GM18505 (cell line): ENCODE measurements around the gene SCNN1B.
"Not testable (repeated sequence)": the region's sequence is repeated elsewhere in the genome, so short reads cannot be mapped to it uniquely, and the experiment has no call there.

ENCODE experiments used
- ATAC-seq: cut with Tn5 transposase; IDR thresholded peaks from one replicate; pipeline ENCODE4 v1.9.1; 2021; ENCODE audit not compliant: unreplicated experiment
- POLR2A ChIP-seq: IDR thresholded peaks from 4 replicates; pipeline ENCODE4 v1.6.1; 2011; ENCODE audit warnings: borderline replicate concordance; ENCODE audit not compliant: insufficient read depth, insufficient read length; ENCODE audit errors: extremely low read depth

The SCNN1B gene

GRCh38 chr16:23357761-23358290, 55.7 kb downstream of the SCNN1B start:
- no peak for TF ChIP-seq POLR2A
- ATAC-seq, result no peak

DNA sequence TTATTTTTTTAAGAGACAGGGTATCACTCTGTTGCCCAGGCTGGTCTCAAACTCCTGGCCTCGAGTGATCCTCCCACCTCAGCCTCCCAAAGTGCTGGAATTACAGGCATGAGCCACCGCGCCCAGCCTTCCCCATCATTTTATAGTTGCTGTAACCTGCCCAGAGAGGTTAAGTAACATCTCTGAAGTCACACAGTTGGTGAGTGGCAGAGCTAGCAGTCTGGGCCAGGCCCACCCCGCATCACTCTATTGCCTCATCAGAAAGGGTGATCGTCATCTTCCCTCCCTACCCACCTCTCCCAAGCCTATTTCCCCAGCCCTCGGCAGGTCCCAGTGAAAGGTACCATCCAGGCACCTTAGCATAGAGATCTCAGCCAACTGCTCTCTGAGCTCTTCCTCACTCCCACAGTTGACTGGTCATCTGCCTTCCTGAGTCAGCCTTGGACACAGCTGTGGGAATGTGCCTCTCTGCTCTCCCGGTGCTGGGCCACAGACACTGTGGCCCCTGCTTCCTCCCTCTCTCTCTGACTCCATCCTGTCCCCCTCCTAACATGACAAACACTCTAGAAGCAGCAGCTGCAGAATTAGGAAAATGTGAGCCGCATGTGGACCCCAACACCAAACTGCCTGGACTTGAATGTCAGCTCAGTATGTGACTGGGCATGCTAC, 57.1 kb downstream of the SCNN1B start:
- TF ChIP-seq POLR2A, result no peak
- ATAC-seq, result no peak

- no peak for ATAC-seq
- no peak for TF ChIP-seq POLR2A
These were observed 60.6 kb downstream of the SCNN1B start for GRCh38 chr16:23362460-23363317.

GRCh38 chr16:23365602-23366240, 63.6 kb downstream of the SCNN1B start:
- TF ChIP-seq POLR2A, result no peak
- no peak for ATAC-seq

DNA sequence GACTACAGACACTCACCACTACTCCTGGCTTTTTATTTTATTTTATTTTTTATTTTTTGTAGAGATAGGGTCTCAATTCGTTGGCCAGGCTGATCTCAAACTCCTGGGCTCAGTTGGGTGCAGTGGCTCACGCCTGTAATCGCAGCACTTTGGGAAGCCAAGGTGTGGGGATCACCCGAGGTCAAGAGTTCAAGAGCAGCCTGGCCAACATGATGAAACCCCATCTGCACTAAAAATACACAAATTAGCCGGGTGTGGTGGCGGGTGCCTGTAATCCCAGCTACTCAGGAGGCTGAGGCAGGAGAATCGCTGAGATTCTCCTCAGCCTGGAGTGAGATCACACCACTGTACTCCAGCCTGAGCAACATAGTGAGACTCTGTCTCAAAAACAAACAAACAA, 64.2 kb downstream of the SCNN1B start:
- not testable (repeated sequence) for ATAC-seq

DNA sequence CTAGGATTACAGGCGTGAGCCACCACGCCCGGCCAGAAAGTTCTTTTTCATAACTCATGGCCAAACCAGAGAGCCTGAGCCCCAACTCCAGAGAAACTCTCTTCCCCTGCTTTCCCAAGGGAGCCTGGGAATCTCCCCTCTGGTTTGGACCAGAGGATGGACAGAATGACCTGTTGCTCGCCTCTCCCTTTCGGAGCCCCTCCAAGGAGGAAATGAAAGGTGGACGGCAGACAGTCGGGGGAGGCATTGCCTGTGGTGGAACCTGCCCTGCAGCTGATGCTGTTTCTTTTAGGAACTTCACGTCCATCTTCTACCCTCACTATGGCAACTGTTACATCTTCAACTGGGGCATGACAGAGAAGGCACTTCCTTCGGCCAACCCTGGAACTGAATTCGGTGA, 65.5 kb downstream of the SCNN1B start:
- TF ChIP-seq POLR2A, result no peak

DNA sequence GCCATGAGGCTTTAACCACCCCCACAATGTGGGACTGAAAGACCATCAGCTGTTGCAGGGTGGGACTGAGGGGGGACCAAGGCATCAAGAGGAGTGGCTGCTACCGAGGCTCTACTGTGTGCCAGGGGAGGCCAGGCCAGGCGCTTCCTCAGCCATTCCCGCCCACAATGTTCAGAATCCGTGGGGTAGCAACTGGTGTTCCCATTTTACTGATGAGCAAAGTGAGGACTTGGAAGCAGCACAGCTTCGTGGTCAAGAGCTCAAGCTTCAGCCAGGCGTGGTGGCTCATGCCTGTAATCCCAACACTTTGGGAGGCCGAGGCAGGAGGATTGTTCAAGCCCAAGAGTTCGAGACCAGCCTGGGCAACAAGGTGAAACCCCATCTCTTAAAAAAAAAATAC, 65.9 kb downstream of the SCNN1B start:
- ATAC-seq, result no peak
- no peak for TF ChIP-seq POLR2A

More for the DNA sequence above, 65.5 kb downstream of the SCNN1B start:
- ATAC-seq, result no peak

DNA sequence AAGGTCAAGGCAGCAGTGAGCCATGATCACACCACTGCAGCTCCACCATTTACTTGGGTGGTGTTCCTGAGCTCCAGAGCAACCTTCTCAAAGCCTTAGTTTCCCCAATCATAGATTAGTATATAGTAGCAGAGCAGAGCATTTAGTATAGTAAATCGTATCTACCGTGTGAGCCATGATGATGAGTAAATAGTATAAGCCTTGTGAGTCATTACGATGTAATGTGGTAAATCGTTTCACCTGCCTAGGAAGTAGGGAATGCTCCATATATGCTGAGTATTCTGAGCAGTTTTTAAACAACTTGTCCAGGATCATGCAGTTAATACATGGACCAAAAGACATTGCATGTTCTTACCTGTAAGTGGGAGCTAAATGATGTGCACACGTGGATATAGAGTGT, 66.4 kb downstream of the SCNN1B start:
- TF ChIP-seq POLR2A, result no peak
- ATAC-seq, result no peak

- no peak for TF ChIP-seq POLR2A
- ATAC-seq, result no peak
These were observed 67.3 kb downstream of the SCNN1B start for GRCh38 chr16:23369416-23369815.

GRCh38 chr16:23371368-23371767, 69.3 kb downstream of the SCNN1B start:
- no peak for TF ChIP-seq POLR2A

DNA sequence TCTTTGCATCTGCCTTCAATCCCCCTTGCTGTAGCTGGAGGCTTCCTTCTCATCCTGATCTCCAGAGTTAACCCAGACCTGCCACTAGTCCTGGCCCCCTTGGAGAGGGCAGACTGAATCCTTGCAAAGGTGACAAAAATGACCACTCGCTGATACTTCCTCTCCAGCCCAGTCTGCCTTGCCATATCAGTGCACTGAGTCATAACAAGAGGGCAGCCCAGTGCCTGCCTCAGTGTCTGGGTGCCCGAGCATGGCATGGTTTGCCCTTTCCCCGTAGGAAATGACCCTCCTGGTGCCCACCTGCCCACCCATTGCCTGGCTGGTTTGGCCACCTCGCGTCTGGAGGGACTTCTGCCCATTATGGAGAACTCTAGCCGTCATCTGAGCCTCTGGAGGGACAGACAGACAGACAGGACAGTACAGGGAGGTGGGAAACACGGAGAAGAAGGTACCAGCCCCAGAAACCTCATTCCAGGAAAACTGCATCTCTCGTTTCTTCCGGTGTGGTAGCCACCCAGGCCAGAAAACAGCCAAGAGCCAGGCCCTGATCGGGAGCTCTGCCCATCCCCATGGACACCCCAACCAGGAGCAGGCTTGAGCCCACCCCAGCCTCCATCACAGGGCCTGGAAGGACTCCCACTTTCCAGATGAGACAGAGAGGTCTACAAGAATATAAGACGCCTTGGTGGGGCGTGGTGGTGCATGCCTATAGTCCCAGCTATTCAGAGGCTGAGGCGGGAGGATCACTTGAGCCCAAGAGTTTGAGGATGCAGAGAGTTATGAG, 71.5 kb downstream of the SCNN1B start:
- no peak for ATAC-seq
- TF ChIP-seq POLR2A, result no peak

More at GRCh38 chr16:23371368-23371767, 69.3 kb downstream of the SCNN1B start:
- ATAC-seq, result no peak

DNA sequence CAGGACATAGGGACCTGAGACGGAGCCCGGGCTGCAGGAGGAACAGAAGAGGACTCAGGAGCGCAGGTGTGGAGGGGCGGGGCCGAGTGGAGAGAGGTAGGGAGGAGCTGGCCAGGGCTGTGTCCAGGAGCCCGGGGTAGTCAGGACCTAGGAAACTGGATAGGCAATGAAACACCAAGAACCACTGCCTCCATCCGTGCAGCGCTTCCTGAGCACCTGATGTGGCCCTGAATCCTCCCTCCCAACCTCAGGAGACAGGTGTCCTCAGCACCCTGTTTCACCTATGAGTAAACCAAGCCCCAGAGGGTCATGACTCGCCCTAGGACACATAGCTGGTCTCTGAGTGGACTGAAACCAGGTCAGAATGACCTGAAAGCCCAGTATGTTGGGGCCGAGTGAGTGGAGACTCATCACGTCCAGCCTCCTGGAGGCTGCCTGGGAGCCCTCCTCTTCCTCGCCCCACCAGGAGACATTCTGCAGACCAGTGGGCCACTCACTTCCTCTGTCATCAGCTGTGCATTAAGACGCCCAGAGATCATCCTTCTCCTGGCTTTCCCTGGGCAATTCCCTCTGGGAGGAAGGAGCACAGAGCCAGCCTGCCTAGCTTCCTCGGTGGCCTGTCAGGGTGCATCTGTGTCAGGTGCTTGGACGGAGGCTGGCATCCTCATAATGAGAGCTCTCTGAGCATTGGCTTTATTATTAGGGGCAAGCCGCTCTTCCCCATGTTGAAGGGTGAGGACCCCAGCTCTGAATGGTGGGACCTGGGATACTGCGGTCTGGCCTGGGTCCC, 72.8 kb downstream of the SCNN1B start:
- no peak for TF ChIP-seq POLR2A
- no peak for ATAC-seq
